Mesenteric fat pad (tissue), 1 donor: ENCODE measurements around the gene CEACAM7. TPM values are rescaled to one million over a fixed set of nuclear protein-coding genes. Genes with fewer than 3 reads are reported as not detected.

Experiments
- DNase-seq: peaks from one replicate; pipeline ENCODE4 v3.0.0-alpha.2; 2020; ENCODE audit warnings: low spot score
- long read RNA-seq: library from polyadenylated mRNA; unstranded; transcript quantifications from one replicate; pipeline ENCODE4 v2.0.0, GENCODE V29; 2020
- total RNA-seq: library from RNA; stranded (reverse); fragmentation: NEBNext Ultra II Directional; extraction: Animal tissue kit (Norgen Biotek cat#: 25700); gene quantifications from one replicate; pipeline ENCODE4 v1.2.1, GENCODE V29; 2021
- donor health status: DM: yes; HTN: yes; CAD: no.

CEACAM7 gene
- total RNA-seq: not detected
- long read RNA-seq: 0 reads

DNA sequence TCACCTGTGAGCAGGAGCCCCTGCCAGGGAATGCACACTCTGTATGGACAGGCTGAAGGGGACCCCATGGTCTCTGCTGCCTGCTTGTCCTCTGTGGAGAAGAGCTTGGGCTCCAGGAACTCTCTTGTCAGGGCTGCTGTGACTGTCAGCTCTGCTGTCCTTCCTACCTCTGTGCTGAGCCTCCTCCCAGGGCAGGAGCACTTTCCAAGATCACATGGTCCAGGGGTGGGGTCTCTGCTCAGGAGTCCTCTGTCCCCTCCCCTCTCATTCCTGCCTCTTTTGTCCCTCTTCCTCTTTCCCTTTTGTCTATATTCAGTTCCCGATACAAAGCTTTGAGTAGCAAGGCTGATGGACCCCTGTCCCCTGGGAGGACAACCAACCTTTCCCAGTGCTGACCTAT lies at the start of gene CEACAM7:
CEACAM7 (minus strand) TSS at position 173 of the 400 bp plus-strand sequence; CDS start at position 68, 105 bp downstream.
- DNase-seq: no peak

DNA sequence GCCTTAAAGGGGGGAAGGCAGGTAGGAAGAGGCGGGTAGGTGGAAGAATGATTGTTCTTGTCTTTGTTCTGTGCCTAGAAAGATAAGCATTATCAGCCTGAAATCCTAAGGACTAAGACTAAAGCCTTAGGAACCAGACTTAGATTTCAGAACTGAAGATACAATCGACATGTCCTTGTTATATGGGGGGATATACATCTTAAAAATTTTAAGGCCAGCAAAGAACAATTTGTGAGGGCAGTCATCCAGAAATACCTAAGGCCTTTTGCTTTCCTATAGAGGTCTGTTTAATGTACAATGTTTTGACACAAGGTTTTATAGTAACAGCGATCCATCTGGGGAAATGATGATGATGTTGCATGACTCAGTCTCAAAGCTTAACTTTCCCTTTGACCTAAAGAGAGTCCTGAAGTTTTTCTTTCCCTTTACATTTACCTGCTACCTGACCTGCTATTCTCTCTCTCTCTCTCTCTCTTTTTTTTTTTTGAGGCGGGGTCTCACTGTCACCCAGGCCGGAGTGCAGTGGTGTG lies 47.1 kb upstream of the CEACAM7 start:
- DNase-seq: no peak

- DNase-seq: no peak
Observed at GRCh38 chr19:41734585-41734984, 46.5 kb upstream of the CEACAM7 start.

- no peak for DNase-seq
Observed at GRCh38 chr19:41734156-41734555, 46.1 kb upstream of the CEACAM7 start.

- DNase-seq: no peak
Observed at GRCh38 chr19:41726493-41726892, 38.4 kb upstream of the CEACAM7 start.

DNA sequence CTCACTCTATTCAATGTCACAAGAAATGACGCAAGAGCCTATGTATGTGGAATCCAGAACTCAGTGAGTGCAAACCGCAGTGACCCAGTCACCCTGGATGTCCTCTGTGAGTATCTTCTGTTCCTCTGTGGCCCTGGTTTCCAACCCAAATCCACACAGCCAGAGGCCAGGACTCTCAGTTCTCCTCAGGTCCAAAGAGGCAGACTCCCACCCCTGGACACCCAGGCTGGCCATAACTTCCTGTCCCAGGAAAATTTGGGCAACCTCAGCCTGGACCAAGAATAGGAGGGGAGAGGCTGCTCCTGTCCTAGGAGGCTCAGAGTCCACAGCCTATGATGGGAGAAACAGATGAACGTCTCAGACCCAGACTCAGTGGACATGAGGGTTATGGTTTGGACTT lies 32.0 kb upstream of the CEACAM7 start:
- peak; percentile 55 for DNase-seq

DNA sequence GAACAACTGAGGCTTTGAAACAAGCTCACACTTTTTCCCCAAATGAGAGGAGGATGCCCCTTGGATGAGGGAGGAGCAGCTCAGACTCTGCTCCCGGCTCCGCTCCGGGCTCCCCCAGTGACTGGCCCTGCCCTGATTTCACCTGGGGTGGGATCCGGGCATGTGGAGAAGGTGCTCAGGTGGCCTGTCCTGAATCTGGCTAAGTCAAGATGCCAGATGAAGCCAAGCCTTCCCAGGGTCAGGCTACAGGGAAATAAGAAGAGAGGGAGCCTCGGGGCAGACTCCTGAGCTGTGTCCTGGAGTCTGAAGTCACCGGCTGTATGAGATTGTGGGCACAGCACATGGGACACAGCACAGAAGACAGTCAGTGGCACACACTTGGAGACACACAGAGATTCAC lies 30.7 kb upstream of the CEACAM7 start:
- DNase-seq: peak; percentile 57

DNA sequence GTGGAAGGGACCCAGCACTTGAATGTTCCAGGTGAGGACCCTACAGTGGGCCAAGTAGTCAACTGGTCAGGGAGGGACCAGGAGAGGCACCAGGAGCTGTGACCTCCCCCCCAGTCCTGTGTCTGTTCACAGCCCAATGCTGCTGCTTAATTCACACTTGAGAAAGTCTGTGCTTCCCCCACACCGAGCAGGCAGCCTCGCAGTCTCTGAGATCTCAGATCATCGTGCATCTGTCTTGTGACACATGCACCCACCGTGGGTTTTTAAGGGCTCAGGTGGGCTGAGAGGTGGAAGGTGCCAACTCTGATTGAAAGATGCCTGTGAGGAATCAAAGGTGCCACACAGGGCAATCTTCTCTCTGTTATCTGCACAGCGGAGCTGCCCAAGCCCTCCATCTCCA lies 26.5 kb upstream of the CEACAM7 start:
- DNase-seq: peak; percentile 73

DNA sequence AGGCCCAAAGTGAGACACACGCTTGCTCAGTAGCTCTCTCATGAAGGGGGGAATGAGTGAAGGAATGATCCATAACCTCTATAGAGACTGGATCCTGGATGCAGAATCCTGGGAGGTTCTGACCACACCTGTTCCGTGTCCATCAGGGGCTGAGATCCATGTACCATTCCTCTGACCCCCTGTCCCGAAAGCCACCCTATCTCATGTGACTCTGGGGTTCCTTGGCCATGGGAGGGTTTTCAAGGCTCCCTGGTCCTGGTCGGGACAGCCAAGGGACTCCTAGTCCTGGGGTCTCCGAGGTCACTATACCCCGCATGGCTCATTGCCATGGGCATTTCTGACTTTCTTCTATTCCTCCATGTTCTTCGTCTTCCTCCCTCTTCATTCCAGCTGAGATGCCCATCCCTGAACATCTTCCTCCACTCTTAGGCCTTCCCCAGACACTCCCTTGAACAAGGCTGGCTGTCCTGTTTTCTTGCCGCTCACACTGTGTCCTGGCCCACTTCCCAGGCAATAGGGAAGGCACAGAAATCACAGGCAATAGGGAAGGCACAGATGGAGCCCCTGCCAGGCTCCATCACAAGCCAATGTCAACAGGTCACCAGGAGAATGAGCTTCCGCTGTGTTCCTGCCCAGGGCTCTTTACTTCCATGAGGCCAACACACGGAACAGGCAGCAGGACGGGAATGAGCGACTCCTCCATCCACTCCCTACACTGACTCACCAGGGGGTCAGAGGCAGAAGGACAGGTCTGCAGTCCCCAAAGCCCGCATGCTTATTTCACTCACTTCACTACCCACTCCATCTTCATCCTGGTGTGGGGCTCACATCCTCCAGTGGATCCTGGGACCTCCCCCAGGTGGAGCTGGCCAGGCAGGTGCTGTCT lies 23.5 kb upstream of the CEACAM7 start:
- DNase-seq: peak; percentile 37

DNA sequence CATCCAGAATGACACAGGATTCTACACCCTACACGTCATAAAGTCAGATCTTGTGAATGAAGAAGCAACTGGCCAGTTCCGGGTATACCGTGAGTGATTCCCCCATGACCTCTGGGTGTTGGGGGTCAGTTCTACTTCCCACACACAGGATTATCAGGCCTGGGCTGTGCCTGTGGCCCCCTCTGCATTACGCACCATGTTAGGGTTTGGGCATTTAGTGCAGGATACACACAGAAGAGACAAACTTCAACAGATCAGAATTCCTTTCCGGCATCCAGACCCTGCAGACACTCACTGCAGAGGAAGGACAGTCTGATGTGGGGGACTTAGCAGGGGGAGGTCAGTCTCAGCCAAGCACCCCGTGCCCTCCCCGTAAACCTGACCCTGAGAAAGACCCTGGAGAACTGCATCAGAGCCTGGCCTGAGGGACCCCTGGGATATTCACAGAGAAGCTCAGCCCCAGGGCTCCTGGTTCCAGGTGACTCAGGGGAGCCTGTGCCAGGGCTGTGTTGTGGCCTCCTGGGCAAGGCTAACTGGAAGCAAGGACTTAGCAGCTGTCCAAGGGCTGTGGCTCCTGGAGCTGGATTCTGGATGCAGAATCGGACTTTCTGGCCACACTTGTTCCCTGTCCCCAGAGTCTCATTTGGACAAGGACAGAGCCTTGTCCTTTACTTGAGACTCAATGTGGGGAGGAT lies 22.0 kb upstream of the CEACAM7 start:
- peak; percentile 68 for DNase-seq

DNA sequence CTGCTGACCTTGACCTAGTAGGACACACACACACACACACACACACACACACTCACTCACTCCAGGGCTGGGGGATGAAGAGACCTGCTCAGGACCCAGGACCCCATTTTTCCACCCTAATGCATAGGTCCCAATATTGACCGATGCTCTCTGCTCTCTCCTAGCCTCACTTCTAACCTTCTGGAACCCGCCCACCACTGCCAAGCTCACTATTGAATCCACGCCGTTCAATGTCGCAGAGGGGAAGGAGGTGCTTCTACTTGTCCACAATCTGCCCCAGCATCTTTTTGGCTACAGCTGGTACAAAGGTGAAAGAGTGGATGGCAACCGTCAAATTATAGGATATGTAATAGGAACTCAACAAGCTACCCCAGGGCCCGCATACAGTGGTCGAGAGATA lies 21.4 kb upstream of the CEACAM7 start:
- peak; percentile 67 for DNase-seq

GRCh38 chr19:41708481-41708880 lies 20.4 kb upstream of the CEACAM7 start, which contains the start of gene CEACAM5:
Gene CEACAM5 (plus strand): TSS chr19:41708626. CDS start chr19:41708732, 106 bp downstream.
- peak; percentile 6 for DNase-seq

DNA sequence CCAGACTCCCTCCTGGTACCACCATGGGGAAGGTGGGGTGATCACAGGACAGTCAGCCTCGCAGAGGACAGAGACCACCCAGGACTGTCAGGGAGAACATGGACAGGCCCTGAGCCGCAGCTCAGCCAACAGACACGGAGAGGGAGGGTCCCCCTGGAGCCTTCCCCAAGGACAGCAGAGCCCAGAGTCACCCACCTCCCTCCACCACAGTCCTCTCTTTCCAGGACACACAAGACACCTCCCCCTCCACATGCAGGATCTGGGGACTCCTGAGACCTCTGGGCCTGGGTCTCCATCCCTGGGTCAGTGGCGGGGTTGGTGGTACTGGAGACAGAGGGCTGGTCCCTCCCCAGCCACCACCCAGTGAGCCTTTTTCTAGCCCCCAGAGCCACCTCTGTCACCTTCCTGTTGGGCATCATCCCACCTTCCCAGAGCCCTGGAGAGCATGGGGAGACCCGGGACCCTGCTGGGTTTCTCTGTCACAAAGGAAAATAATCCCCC lies 19.9 kb upstream of the CEACAM7 start:
- DNase-seq: peak; percentile 51

- DNase-seq: no peak
Observed at GRCh38 chr19:41707502-41707812, 19.4 kb upstream of the CEACAM7 start.

- peak; percentile 90 for DNase-seq
Observed at GRCh38 chr19:41706741-41707501, 18.9 kb upstream of the CEACAM7 start.

DNA sequence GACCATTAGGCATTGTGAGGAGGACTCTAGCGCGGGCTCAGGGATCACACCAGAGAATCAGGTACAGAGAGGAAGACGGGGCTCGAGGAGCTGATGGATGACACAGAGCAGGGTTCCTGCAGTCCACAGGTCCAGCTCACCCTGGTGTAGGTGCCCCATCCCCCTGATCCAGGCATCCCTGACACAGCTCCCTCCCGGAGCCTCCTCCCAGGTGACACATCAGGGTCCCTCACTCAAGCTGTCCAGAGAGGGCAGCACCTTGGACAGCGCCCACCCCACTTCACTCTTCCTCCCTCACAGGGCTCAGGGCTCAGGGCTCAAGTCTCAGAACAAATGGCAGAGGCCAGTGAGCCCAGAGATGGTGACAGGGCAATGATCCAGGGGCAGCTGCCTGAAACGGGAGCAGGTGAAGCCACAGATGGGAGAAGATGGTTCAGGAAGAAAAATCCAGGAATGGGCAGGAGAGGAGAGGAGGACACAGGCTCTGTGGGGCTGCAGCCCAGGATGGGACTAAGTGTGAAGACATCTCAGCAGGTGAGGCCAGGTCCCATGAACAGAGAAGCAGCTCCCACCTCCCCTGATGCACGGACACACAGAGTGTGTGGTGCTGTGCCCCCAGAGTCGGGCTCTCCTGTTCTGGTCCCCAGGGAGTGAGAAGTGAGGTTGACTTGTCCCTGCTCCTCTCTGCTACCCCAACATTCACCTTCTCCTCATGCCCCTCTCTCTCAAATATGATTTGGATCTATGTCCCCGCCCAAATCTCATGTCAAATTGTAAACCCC lies 17.5 kb upstream of the CEACAM7 start:
- peak; percentile 79 for DNase-seq

DNA sequence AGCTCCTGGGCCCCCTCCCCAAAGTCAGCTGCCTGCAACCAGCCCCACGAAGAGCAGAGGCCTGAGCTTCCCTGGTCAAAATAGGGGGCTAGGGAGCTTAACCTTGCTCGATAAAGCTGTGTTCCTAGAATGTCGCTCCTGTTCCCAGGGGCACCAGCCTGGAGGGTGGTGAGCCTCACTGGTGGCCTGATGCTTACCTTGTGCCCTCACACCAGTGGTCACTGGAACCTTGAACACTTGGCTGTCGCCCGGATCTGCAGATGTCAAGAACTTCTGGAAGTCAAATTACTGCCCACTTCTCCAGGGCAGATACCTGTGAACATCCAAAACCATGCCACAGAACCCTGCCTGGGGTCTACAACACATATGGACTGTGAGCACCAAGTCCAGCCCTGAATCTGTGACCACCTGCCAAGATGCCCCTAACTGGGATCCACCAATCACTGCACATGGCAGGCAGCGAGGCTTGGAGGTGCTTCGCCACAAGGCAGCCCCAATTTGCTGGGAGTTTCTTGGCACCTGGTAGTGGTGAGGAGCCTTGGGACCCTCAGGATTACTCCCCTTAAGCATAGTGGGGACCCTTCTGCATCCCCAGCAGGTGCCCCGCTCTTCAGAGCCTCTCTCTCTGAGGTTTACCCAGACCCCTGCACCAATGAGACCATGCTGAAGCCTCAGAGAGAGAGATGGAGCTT lies 15.7 kb upstream of the CEACAM7 start:
- DNase-seq: peak; percentile 77

- DNase-seq: peak; percentile 12
Observed at GRCh38 chr19:41702171-41702651, 14.1 kb upstream of the CEACAM7 start.

- DNase-seq: peak; percentile 84
Observed at GRCh38 chr19:41701401-41702075, 13.5 kb upstream of the CEACAM7 start.
